ENCODE results near the gene PGF.

The PGF gene

GRCh38 chr14:74962493-74962892, 7.1 kb upstream of the PGF start:
- ChIA-PET CTCF (no interaction called here), POLR2A (interaction anchor here (0.9 to 1.0 kb wide), 2 partner anchors 39 to 164 kb away, joined by 3 read pairs; partner anchors contain the start of genes NEK9 and RPS6KL1)
- no peak for DNase-seq (ENCODE audit: extremely low spot score)
- TF ChIP-seq ZNF384 (IDR thresholded peaks at IDR 0.05) (no peak), ARNT (IDR thresholded peaks at IDR 0.05) (no peak), HDGF (IDR thresholded peaks at IDR 0.05; ENCODE audit: borderline replicate concordance) (no peak), FOXA1 (IDR thresholded peaks at IDR 0.05) (no peak), L3MBTL2 (conservative IDR thresholded peaks at IDR 0.05) (no peak), TARDBP (IDR thresholded peaks at IDR 0.05) (no peak)

GRCh38 chr14:74962046-74962445, 6.6 kb upstream of the PGF start:
- TF ChIP-seq FOXA1 (IDR thresholded peaks at IDR 0.05), result no peak
- TF ChIP-seq TARDBP (IDR thresholded peaks at IDR 0.05), result no peak
- TF ChIP-seq ZNF384 (IDR thresholded peaks at IDR 0.05), result no peak
- TF ChIP-seq FOXK2 (IDR thresholded peaks at IDR 0.05), result no peak
- no peak for TF ChIP-seq CTBP1 (IDR thresholded peaks at IDR 0.05; ENCODE audit: borderline replicate concordance)
- no peak for TF ChIP-seq ARNT (IDR thresholded peaks at IDR 0.05)
- ChIA-PET POLR2A (interaction anchor here (0.9 to 1.0 kb wide), 2 partner anchors 39 to 165 kb away, joined by 3 read pairs; partner anchors contain the start of genes NEK9 and RPS6KL1), CTCF (no interaction called here)
- no peak for DNase-seq (ENCODE audit: extremely low spot score)

- TF ChIP-seq SUZ12 (IDR thresholded peaks at IDR 0.05), result no peak
- no peak for TF ChIP-seq BHLHE40 (IDR thresholded peaks at IDR 0.05; ENCODE audit: borderline replicate concordance)
- TF ChIP-seq TARDBP (IDR thresholded peaks at IDR 0.05), result no peak
- no peak for TF ChIP-seq LEF1 (IDR thresholded peaks at IDR 0.05; ENCODE audit: borderline replicate concordance)
- no peak for TF ChIP-seq ZNF384 (IDR thresholded peaks at IDR 0.05)
- no peak for TF ChIP-seq FOXK2 (IDR thresholded peaks at IDR 0.05)
- TF ChIP-seq L3MBTL2 (conservative IDR thresholded peaks at IDR 0.05), result no peak
- no peak for TF ChIP-seq HDGF (IDR thresholded peaks at IDR 0.05; ENCODE audit: borderline replicate concordance)
- TF ChIP-seq FOXA1 (IDR thresholded peaks at IDR 0.05), result no peak
- TF ChIP-seq FOXM1 (IDR thresholded peaks at IDR 0.05; ENCODE audit: borderline replicate concordance), result no peak
- no peak for TF ChIP-seq CTBP1 (IDR thresholded peaks at IDR 0.05; ENCODE audit: borderline replicate concordance)
- no peak for TF ChIP-seq SP1 (IDR thresholded peaks at IDR 0.05)
- no peak for TF ChIP-seq ARNT (IDR thresholded peaks at IDR 0.05)
- TF ChIP-seq, protein P1, sequence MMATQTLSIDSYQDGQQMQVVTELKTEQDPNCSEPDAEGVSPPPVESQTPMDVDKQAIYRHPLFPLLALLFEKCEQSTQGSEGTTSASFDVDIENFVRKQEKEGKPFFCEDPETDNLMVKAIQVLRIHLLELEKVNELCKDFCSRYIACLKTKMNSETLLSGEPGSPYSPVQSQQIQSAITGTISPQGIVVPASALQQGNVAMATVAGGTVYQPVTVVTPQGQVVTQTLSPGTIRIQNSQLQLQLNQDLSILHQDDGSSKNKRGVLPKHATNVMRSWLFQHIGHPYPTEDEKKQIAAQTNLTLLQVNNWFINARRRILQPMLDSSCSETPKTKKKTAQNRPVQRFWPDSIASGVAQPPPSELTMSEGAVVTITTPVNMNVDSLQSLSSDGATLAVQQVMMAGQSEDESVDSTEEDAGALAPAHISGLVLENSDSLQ (IDR thresholded peaks at IDR 0.05), result no peak
- TF ChIP-seq NFRKB (IDR thresholded peaks at IDR 0.05), result no peak
- TF ChIP-seq ELF4 (IDR thresholded peaks at IDR 0.05), result no peak
- ChIA-PET POLR2A (interaction anchor here (1.0 kb wide), 1 partner anchor 38 kb away, joined by 3 read pairs; the partner anchor contains the start of gene RPS6KL1), CTCF (no interaction called here)
- no peak for DNase-seq (ENCODE audit: extremely low spot score)
Observed at GRCh38 chr14:74961238-74961911, 6.0 kb upstream of the PGF start.

DNA sequence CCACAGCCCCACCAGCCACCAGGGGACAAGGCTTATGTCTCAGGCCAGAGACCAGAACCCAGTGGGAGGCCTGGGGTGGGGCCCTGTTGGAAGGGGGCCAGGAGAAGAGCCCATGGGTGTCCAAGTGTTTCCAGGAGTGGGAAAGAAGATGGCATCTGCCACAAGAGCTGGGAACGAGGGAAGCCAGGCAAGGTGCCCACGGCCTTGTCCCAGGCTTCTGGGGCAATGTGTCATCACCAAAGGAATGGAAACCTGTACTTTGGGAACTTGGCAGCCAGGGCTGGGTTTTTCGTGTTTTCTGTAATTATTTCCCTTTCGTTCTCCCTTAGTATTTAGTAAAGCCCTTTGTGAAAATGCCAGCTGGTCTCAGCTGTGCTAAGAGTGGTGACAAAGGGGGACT, 5.3 kb upstream of the PGF start:
- ChIA-PET CTCF (no interaction called here), POLR2A (no interaction called here)
- no peak for TF ChIP-seq HDGF (IDR thresholded peaks at IDR 0.05; ENCODE audit: borderline replicate concordance)
- TF ChIP-seq FOXM1 (IDR thresholded peaks at IDR 0.05; ENCODE audit: borderline replicate concordance), result no peak
- no peak for TF ChIP-seq LEF1 (IDR thresholded peaks at IDR 0.05; ENCODE audit: borderline replicate concordance)
- TF ChIP-seq FOXK2 (IDR thresholded peaks at IDR 0.05), result no peak
- DNase-seq (ENCODE audit: extremely low spot score), result no peak

DNA sequence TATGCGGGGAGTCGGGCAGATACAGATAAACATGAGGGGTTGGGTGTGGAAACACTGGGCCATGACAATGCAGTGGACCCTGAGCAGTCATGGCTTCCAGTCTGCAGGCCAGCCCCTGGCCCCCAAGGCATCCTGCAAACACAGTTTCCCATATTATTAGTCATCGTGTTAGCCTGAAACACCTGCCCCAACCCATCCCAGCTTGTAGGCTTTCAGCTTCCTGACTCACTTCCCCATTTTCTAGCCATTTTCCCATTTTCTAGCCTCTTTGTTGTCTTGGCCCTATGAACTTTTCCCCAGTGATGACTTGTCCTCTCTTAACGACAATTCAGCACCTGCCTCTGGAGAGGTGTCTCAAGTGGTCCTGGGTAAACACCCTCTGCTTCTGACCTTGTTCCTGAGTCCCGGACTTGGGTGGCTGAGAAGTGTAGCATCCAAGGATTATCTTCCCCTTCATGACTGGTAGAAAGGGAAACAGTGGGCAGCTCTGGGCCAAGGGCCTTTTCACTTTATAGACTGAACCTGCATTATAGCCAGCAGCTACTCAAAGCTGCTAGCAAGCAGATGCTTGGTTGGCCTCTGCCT, 4.3 kb upstream of the PGF start:
- TF ChIP-seq FOXK2 (IDR thresholded peaks at IDR 0.05), result no peak
- TF ChIP-seq LEF1 (IDR thresholded peaks at IDR 0.05; ENCODE audit: borderline replicate concordance), result no peak
- no peak for TF ChIP-seq SUZ12 (IDR thresholded peaks at IDR 0.05)
- TF ChIP-seq ZNF384 (IDR thresholded peaks at IDR 0.05), result no peak
- no peak for TF ChIP-seq FOXM1 (IDR thresholded peaks at IDR 0.05; ENCODE audit: borderline replicate concordance)
- no peak for TF ChIP-seq NFRKB (IDR thresholded peaks at IDR 0.05)
- no peak for TF ChIP-seq FOXA1 (IDR thresholded peaks at IDR 0.05)
- DNase-seq (ENCODE audit: extremely low spot score), result no peak
- ChIA-PET CTCF (interaction anchor here (0.6 kb wide), 1 partner anchor 573 kb away, joined by 3 read pairs; no protein-coding TSS in a partner anchor), POLR2A (interaction anchor here (0.8 to 1.2 kb wide), 2 partner anchors 19 to 21 kb away, joined by 3 to 4 read pairs; no protein-coding TSS in a partner anchor)

- ChIA-PET POLR2A (no interaction called here), CTCF (no interaction called here)
- TF ChIP-seq SP1 (IDR thresholded peaks at IDR 0.05), result no peak
- no peak for TF ChIP-seq SUZ12 (IDR thresholded peaks at IDR 0.05)
- TF ChIP-seq FOXA1 (IDR thresholded peaks at IDR 0.05), result no peak
- no peak for TF ChIP-seq FOXK2 (IDR thresholded peaks at IDR 0.05)
- no peak for TF ChIP-seq BHLHE40 (IDR thresholded peaks at IDR 0.05; ENCODE audit: borderline replicate concordance)
Observed at GRCh38 chr14:74956280-74957072, 1.1 kb upstream of the PGF start.

GRCh38 chr14:74956027-74956279, 556 bp upstream of the PGF start:
- CTCF ChIA-PET, result interaction anchor here (0.8 to 1.1 kb wide), 2 partner anchors 10 to 95 kb away, joined by 3 to 10 read pairs; no protein-coding TSS in a partner anchor
- POLR2A ChIA-PET, result interaction anchor here (0.6 to 1.8 kb wide), 11 partner anchors 8 to 108 kb away, joined by 3 to 9 read pairs (median 5); partner anchors contain the start of genes ACYP1 and EIF2B2
- no peak for TF ChIP-seq FOXA1 (IDR thresholded peaks at IDR 0.05)
- TF ChIP-seq, protein P1 (IDR thresholded peaks at IDR 0.05), result no peak
- no peak for TF ChIP-seq FOXM1 (IDR thresholded peaks at IDR 0.05; ENCODE audit: borderline replicate concordance)
- no peak for TF ChIP-seq L3MBTL2 (conservative IDR thresholded peaks at IDR 0.05)
- no peak for TF ChIP-seq NFRKB (IDR thresholded peaks at IDR 0.05)
- no peak for TF ChIP-seq CTBP1 (IDR thresholded peaks at IDR 0.05; ENCODE audit: borderline replicate concordance)
- TF ChIP-seq ZNF384 (IDR thresholded peaks at IDR 0.05), result no peak
- TF ChIP-seq LEF1 (IDR thresholded peaks at IDR 0.05; ENCODE audit: borderline replicate concordance), result no peak
- no peak for TF ChIP-seq HDGF (IDR thresholded peaks at IDR 0.05; ENCODE audit: borderline replicate concordance)
- no peak for TF ChIP-seq FOXK2 (IDR thresholded peaks at IDR 0.05)
- no peak for TF ChIP-seq TARDBP (IDR thresholded peaks at IDR 0.05)
- TF ChIP-seq ARNT (IDR thresholded peaks at IDR 0.05), result no peak
- no peak for TF ChIP-seq ELF4 (IDR thresholded peaks at IDR 0.05)
- no peak for TF ChIP-seq SUZ12 (IDR thresholded peaks at IDR 0.05)
- no peak for TF ChIP-seq BHLHE40 (IDR thresholded peaks at IDR 0.05; ENCODE audit: borderline replicate concordance)
- TF ChIP-seq SP1 (IDR thresholded peaks at IDR 0.05), result no peak
- DNase-seq (ENCODE audit: extremely low spot score), result no peak

More at GRCh38 chr14:74956280-74957072, 1.1 kb upstream of the PGF start:
- DNase-seq (ENCODE audit: extremely low spot score), result no peak
